ENCODE results near the gene ID1. TPM values are rescaled to one million over a fixed set of nuclear protein-coding genes. Genes with fewer than 3 reads are reported as not detected.

Gene ID1
- total and polyA plus RNA-seq, 10 of the 15 experiments (the other 5 are each of a cell fraction or from before 2014, with no cell fraction given), result 0.09 to 1.3 (median 0.47) TPM; not detected in 2

DNA sequence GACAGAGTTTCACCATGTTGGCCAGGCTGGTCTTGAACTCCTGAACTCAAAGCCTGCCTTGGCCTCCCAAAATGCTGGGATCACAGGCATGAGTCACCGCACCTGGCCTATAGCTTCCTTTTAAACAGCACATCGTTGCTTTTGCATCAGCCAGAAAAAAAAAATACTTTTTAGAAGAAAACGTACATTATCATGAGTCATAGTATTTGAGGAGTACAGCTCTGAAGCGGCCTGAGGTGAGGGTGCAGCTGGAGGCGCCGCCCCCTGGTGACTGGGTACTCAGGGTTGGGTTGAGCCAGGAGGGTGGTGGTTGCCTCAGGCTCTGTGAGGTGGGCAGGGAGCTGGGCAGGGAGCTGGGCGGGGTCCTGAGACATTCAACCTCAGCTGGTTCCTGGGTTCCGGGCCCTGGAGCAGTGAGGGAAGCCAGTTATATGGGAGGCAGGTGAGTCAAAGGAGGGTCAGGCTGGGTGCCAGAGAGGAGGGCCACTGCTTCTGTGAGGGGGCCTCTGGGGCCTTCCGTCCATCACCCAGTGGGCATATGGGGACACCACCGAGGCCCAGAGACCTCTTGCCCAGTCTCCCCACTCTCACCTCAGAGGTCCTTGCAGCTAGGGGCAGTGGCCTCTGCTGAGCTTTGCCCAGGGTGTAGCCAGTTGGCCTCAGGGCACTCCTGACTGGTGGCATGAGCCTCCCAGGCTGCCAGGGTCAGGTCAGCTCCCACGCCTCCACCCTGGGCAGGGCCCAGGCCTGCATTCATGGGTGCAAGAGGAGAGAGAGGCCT lies 11.7 kb upstream of the ID1 start (continued):
- TF ChIP-seq, protein P1, sequence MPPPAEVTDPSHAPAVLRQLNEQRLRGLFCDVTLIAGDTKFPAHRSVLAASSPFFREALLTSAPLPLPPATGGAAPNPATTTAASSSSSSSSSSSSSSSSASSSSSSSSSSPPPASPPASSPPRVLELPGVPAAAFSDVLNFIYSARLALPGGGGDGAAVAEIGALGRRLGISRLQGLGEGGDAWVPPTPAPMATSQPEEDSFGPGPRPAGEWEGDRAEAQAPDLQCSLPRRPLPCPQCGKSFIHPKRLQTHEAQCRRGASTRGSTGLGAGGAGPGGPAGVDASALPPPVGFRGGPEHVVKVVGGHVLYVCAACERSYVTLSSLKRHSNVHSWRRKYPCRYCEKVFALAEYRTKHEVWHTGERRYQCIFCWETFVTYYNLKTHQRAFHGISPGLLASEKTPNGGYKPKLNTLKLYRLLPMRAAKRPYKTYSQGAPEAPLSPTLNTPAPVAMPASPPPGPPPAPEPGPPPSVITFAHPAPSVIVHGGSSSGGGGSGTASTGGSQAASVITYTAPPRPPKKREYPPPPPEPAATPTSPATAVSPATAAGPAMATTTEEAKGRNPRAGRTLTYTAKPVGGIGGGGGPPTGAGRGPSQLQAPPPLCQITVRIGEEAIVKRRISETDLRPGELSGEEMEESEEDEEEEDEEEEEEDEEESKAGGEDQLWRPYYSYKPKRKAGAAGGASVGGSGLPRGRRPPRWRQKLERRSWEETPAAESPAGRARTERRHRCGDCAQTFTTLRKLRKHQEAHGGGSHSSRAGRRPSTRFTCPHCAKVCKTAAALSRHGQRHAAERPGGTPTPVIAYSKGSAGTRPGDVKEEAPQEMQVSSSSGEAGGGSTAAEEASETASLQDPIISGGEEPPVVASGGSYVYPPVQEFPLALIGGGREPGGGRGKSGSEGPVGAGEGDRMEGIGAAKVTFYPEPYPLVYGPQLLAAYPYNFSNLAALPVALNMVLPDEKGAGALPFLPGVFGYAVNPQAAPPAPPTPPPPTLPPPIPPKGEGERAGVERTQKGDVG (CRISPR knock-in tag; IDR thresholded peaks at IDR 0.05), result no peak
- no peak for TF ChIP-seq CHD4 (IDR thresholded peaks at IDR 0.05)
- no peak for TF ChIP-seq JUND (IDR thresholded peaks at IDR 0.05; ENCODE audit: low read depth, low read length)
- no peak for TF ChIP-seq HDAC2 (IDR thresholded peaks at IDR 0.05)

DNA sequence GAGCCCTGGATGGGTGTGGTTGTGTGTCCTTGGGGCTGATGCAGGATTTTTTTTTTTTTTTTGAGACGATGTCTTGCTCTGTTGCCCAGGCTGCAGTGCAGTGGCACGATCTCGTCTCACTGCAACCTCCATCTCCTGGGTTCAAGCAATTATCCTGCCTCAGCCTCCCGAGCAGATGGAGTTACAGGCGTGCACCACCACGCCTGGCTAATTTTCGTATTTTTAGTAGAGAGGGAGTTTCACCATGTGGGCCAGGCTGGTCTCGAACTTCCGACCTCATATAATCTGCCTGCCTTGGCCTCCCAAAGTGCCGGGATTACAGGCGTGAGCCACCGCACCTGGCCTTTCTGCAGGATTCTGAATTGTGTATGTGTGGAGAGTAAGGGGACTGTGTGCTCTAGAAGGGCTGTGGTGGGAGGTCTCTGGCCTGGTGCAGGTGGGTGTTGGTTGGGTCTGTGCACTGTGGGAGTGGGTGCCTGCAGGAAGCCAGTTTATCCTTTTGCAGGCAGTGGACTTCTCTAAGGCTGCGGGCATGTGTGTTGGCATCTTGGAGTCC lies 11.0 kb upstream of the ID1 start:
- BruUV-seq (replicated peaks), result no TSS peak
- ChIA-PET CTCF (interaction anchor here (1.0 to 1.5 kb wide), 2 partner anchors 19 to 33 kb away, joined by 5 to 7 read pairs; no protein-coding TSS in a partner anchor), RAD21 (ENCODE audit: unreplicated experiment) (no interaction called here), SMC1A (ENCODE audit: uncharacterized antibody, unreplicated experiment) (no interaction called here), POLR2A (interaction anchor here (1.5 kb wide), 1 partner anchor 11 kb away, joined by 4 read pairs; the partner anchor contains the start of gene ID1)
- Histone ChIP-seq H4K20me1 (ENCODE audit: control insufficient read depth, insufficient read depth) (no peaks in the 10 kb centered on the region), H3K27me3 (replicated peaks in 1 of 2; ENCODE audit: control insufficient read depth in 2 of 2, insufficient read depth in 2 of 2, low read length in 1 of 2) (no peaks in the 10 kb centered on the region), H3K9ac (ENCODE audit: control insufficient read depth, insufficient read depth, low read length) (no peak overlapping the region), H3K4me1 (ENCODE audit: control insufficient read depth, insufficient read depth, low read length) (peaks cover 6% of the 10 kb centered on the region), H3K4me2 (ENCODE audit: control insufficient read depth, insufficient read depth) (no peak overlapping the region), H2AFZ (ENCODE audit: control insufficient read depth, low read depth, low read length) (no peak overlapping the region), H3K4me3 (no peak overlapping the region), H3K36me3 (ENCODE audit: control insufficient read depth in 2 of 2, insufficient read depth in 2 of 2, low read length in 1 of 2) (no peaks in the 10 kb centered on the region), H3K79me2 (ENCODE audit: control insufficient read depth, insufficient read depth, low read length) (no peaks in the 10 kb centered on the region), H3K27ac (ENCODE audit: control insufficient read depth, insufficient read depth) (no peak overlapping the region), H3K9me3 (replicated peaks; ENCODE audit: control insufficient read depth, insufficient read depth, low read length) (no peaks in the 10 kb centered on the region)
- FAIRE-seq, result no peak
- no peak for ATAC-seq
- in situ Hi-C loops (cut with MboI), result no loop called here
- 36% methylated on average over 10 of the region's 13 CpGs for WGBS (ENCODE audit: insufficient coverage, insufficient replicate concordance, low lambda C conversion rate, missing lambda C conversion rate)
- intact Hi-C loops (cut with micrococcal nuclease; ENCODE audit: unreplicated experiment), result no loop called here
- DNase-seq (ENCODE audit: low read depth, low spot score), result no peak
- TF ChIP-seq POLR2A (IDR thresholded peaks at IDR 0.05; ENCODE audit: low read depth, low read length) (no peak), CBX5 (IDR thresholded peaks at IDR 0.05; ENCODE audit: low read depth) (no peak), ZNF384 (IDR thresholded peaks at IDR 0.05; ENCODE audit: borderline replicate concordance, low read depth, low read length) (no peak), NRF1 (conservative IDR thresholded peaks at IDR 0.05; ENCODE audit: low read depth, low read length) (no peak), RELA (IDR thresholded peaks at IDR 0.05; ENCODE audit: borderline replicate concordance, partially characterized antibody) (no peak), BRCA1 (IDR thresholded peaks at IDR 0.05; ENCODE audit: low read depth, low read length) (no peak), JUND (IDR thresholded peaks at IDR 0.05; ENCODE audit: low read depth, low read length) (no peak), WRNIP1 (IDR thresholded peaks at IDR 0.05; ENCODE audit: borderline replicate concordance, low read depth, low read length) (no peak), IKZF2 (IDR thresholded peaks at IDR 0.05) (no peak), BHLHE40 (IDR thresholded peaks at IDR 0.05; ENCODE audit: borderline replicate concordance in 1 of 2, low read depth in 2 of 2, low read length in 1 of 2) (no peak)
- TF ChIP-seq, protein P2, sequence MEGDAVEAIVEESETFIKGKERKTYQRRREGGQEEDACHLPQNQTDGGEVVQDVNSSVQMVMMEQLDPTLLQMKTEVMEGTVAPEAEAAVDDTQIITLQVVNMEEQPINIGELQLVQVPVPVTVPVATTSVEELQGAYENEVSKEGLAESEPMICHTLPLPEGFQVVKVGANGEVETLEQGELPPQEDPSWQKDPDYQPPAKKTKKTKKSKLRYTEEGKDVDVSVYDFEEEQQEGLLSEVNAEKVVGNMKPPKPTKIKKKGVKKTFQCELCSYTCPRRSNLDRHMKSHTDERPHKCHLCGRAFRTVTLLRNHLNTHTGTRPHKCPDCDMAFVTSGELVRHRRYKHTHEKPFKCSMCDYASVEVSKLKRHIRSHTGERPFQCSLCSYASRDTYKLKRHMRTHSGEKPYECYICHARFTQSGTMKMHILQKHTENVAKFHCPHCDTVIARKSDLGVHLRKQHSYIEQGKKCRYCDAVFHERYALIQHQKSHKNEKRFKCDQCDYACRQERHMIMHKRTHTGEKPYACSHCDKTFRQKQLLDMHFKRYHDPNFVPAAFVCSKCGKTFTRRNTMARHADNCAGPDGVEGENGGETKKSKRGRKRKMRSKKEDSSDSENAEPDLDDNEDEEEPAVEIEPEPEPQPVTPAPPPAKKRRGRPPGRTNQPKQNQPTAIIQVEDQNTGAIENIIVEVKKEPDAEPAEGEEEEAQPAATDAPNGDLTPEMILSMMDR (IDR thresholded peaks at IDR 0.05 in 2 of 3, conservative IDR thresholded peaks at IDR 0.05 in 1 of 3; ENCODE audit: control insufficient read depth in 2 of 3, extremely low read depth in 1 of 3, insufficient read depth in 1 of 3, low read depth in 3 of 3, low read length in 3 of 3), result no peak
